GM19240 (cell line): ENCODE results near the gene ST3GAL5.
A peak's percentile ranks its signal among the peaks of the same experiment; 100 is the strongest.
"Not testable (repeated sequence)": the region's sequence is repeated elsewhere in the genome, so short reads cannot be mapped to it uniquely, and the experiment has no call there.

Experiments used
- DNase-seq: peaks from one replicate; pipeline ENCODE4 v3.0.0; 2011; ENCODE audit warnings: low spot score; ENCODE audit not compliant: insufficient read length

Gene ST3GAL5

DNA sequence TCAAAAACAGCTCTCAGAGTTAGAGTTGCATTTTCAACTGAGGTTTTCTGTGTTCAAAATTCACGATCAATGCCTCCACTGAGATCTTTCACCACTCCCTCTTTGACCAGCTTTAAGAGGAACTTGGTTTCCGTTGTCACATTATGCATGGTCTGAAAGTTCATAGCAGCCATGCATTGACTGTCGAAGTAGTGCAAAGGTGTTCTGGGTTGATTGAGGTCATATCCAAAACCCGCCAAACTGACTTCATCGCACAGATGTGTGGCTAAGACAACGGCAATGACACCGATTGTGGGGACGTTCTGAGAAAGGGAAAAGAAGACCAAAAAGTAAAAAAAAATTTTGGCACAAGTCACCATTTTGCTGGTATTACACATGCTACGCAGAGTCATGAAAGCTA, 48.7 kb downstream of the ST3GAL5 start:
- no peak for DNase-seq

GRCh38 chr2:85839461-85839860, 49.3 kb downstream of the ST3GAL5 start:
- DNase-seq: no peak

DNA sequence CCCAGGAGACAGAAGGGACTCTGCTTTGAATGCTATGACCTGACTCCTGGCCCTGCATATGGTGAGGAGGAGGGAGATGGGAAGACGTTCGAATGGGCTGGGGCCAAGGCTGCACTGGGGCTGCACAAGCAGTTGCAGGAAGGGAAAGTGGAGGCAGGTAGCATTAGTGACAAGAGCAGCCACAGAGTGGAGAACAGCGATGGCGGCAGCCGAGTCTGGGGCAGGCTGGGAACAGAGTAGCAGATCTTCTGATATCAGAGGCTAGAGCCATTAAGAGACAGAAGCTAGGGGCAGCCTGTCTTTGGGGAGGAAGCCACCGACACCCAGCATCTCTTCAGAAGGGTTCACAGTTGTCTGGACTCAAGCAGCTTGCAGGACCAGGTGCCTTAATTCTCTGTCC, 50.1 kb downstream of the ST3GAL5 start:
- no peak for DNase-seq

DNA sequence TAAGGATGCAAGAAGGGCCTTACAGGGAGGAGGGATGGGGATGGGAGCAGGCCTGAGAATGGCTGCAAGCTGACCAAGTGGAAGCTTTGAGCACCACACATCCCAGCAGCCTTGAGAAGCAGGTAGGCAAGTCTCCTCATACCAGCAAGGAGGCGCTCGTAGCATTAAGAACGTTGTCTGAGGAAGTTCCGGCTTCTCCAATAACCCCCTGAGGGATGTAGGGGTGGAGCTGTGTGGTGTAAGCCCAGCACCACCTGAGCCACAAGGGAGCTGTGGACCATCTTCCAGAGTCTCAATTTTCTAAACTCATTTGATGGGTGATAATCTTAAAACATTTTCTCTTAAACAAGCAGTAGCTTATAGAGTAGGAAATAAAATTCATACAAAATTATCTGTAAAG, 50.6 kb downstream of the ST3GAL5 start:
- no peak for DNase-seq

GRCh38 chr2:85834466-85834865, 54.3 kb downstream of the ST3GAL5 start:
- no peak for DNase-seq

- DNase-seq: no peak
These were observed 57.1 kb downstream of the ST3GAL5 start for GRCh38 chr2:85831735-85832134.

- no peak for DNase-seq
These were observed 58.1 kb downstream of the ST3GAL5 start for GRCh38 chr2:85830645-85831044.

DNA sequence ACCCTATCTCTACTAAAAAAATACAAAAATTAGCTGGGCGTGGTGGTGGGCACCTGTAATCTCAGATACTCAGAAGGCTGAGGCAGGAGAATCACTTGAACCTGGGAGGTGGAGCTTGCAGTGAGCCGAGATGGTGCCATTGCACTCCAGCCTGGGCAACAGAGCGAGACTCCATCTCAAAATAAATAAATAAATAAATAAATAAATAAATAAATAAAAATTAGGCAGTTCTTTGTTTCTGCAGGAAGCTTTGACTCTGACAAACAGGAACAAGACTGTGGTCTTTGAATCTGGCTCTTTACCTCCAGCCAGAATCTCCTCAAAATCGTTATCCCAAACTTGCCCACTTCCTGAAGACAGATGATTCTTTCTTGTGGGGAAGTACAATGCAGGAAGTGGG, 59.4 kb downstream of the ST3GAL5 start:
- DNase-seq: not testable (repeated sequence)

DNA sequence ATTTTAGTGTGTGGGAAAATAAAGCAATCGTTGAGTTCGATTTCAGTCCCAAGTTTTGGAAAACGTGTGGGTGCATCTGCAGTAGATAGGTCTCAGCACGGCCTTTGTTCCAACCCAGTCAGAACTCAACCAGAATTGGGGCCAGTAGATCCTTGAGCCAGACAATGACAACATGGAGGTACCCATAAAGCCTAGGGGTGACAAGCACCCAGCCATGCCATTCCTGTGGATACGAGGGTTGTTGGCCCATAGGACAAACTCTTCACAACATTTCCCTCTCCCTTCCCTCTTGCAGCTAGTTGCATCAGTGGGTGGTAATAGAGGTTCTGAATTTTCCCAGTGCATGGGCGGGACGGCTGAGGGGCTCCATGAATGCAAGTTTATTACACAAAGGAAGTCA, 60.1 kb downstream of the ST3GAL5 start:
- no peak for DNase-seq

DNA sequence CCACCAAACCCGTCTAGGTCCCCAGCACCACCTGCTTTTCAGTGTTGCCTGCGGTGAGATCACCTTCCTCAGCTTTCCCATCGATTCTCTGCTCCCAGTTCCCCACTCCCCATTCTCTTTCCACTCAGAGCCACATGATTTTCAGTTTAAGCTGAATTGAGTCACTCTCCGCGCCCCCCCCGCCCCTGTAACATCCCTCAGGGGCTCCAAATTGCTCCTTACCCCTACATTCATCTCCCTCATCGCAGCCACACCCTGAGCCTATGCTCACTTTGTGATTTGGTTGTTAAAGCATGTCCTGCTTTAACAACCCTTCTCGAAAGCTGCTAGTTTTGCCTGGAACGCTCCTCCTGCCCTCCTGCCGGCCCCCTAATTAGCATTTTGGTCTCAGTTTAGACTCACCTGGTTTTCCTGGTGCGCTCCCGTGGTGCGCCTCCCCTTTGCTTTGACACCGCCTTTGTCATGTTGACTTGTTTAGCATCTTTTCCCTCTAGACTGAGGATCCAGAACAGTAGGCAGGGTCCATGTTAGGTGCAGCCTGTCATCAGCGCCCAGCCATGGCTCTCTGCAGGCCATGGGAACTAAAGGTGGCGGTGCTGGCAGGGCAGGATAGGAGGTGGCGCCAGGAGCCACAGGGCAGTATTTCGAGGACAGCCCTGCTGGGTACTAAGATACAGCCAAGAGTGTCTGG, 60.8 kb downstream of the ST3GAL5 start:
- no peak for DNase-seq

- peak; percentile 54 for DNase-seq
These were observed 61.6 kb downstream of the ST3GAL5 start for GRCh38 chr2:85826990-85827878.

- DNase-seq: no peak
These were observed 64.8 kb downstream of the ST3GAL5 start for GRCh38 chr2:85823951-85824350.

DNA sequence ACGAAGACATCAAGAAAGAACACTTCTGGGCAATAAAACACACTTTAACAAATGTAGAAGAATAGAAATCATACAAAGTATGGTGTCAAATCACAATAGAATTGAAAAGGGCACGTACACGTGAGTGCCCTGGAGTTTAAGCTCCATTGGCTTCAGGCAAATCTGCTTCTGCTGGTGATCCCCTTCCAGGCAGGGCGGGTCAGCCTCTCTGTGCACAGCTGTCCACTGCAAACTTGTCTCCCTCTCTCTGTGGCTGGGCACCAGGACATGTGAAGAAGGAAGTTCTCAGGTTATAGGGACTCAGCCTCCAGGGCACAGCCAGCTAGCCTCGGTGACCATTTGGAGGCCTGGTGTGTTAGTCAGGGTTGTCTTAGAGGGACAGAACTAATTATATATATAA, 66.0 kb downstream of the ST3GAL5 start:
- no peak for DNase-seq

GRCh38 chr2:85819811-85820510, 68.8 kb downstream of the ST3GAL5 start:
- no peak for DNase-seq

- DNase-seq: no peak
These were observed 73.8 kb downstream of the ST3GAL5 start for GRCh38 chr2:85814802-85815550.

- DNase-seq: peak; percentile 79
These were observed 74.6 kb downstream of the ST3GAL5 start for GRCh38 chr2:85813982-85814801.

GRCh38 chr2:85813211-85813981, 75.4 kb downstream of the ST3GAL5 start:
- DNase-seq: no peak

DNA sequence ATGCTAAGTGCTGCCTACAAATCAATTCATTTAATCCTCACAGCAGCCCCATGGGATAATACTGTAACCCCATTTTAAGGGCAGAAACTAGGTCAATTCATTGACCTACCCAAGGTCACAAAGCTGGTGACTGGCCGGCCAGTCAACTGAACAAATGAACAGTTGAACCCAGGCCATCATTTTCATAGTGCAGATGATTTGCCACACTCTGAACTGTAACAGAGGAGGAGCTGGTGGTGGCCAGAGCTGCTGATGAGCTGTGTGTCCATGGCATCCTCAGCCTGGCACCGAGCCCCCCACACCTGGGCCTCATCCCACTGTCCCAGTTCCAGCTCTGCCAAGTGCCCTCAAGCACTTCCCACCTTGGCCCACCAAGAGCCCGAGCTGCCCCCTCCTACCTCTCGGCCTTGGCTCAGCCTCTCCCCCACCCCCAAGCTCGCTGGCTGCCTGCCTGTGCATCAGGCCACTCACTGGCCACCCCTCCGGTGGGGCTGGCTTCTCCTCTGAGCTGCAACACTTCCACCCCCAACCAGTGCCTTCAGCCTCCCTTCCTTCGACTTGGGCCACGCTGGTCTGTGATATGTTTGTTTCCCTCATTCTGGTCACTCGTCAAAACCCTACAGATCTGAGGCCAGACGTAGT, 76.6 kb downstream of the ST3GAL5 start:
- no peak for DNase-seq
